ENCODE results near the gene PIEZO2. TPM values are rescaled to one million over a fixed set of nuclear protein-coding genes. Genes with fewer than 3 reads are reported as not detected.

The PIEZO2 gene
- total and polyA plus RNA-seq, 2 donors (not counting 1 experiment from before 2014, with no cell fraction given) = not detected

GRCh38 chr18:11167778-11168177, 18.4 kb upstream of the PIEZO2 start:
- no peaks in the 10 kb centered on the region for H3K9me3 Mint-ChIP-seq (ENCODE audit: insufficient read depth)
- no peak overlapping the region for H3K4me3 Mint-ChIP-seq
- TF ChIP-seq EZH2 (IDR thresholded peaks at IDR 0.05; ENCODE audit: borderline replicate concordance, insufficient read depth, low read depth, low read length, poor library complexity, severe bottlenecking) (no peak), CTCF (IDR thresholded peaks at IDR 0.05) (no peak)
- intact Hi-C loops (cut with micrococcal nuclease) = no loop called here
- Histone ChIP-seq H3K27ac (ENCODE audit: low read length in 2 of 2) (no peak overlapping the region), H2AFZ (ENCODE audit: insufficient read depth, low read depth, low read length, poor library complexity, severe bottlenecking) (no peak overlapping the region), H3K9me3 (ENCODE audit: control extremely low read depth in 1 of 3, control insufficient read depth in 2 of 3, insufficient read depth in 1 of 3, low read length in 2 of 3) (no peaks in the 10 kb centered on the region), H3K4me1 (ENCODE audit: control insufficient read depth in 2 of 2, insufficient read depth in 2 of 2, low read length in 2 of 2) (no peaks in the 10 kb centered on the region), H3K79me2 (ENCODE audit: control insufficient read depth, insufficient read depth, low read length) (no peaks in the 10 kb centered on the region), H3K27me3 (replicated peaks in 1 of 4; ENCODE audit: control extremely low read depth in 1 of 4, control insufficient read depth in 3 of 4, insufficient read depth in 4 of 4, low read length in 3 of 4) (no peaks in the 10 kb centered on the region), H4K20me1 (ENCODE audit: control insufficient read depth, insufficient read depth, low read length, poor library complexity, severe bottlenecking) (no peaks in the 10 kb centered on the region), H3K4me2 (replicated peaks; ENCODE audit: low read depth, low read length, poor library complexity, severe bottlenecking) (no peak overlapping the region), H3K36me3 (replicated peaks in 1 of 2; ENCODE audit: control extremely low read depth in 1 of 2, control insufficient read depth in 1 of 2, extremely low read depth in 1 of 2, insufficient read depth in 2 of 2, low read length in 1 of 2) (no peaks in the 10 kb centered on the region), H3K9ac (ENCODE audit: low read length) (no peak overlapping the region), H3K4me3 (ENCODE audit: control extremely low read depth in 1 of 5, extremely low read depth in 1 of 5, insufficient read depth in 1 of 5, low read depth in 2 of 5, low read length in 4 of 5) (no peak overlapping the region)
- DNase-seq (no peak), ATAC-seq (ENCODE audit: low read depth) (no peak)
- no peak overlapping the region for H3K27ac Mint-ChIP-seq
- no CpG with 5 or more reads among the region's 1 CpG for WGBS (ENCODE audit: insufficient coverage)
- CTCF ChIA-PET = no interaction called here
- peaks cover 14% of the 10 kb centered on the region for H3K27me3 Mint-ChIP-seq
- H3K4me1 Mint-ChIP-seq = no peaks in the 10 kb centered on the region
- POLR2A ChIA-PET = no interaction called here

GRCh38 chr18:11165952-11166351, 16.6 kb upstream of the PIEZO2 start:
- Histone ChIP-seq H3K36me3 (replicated peaks in 1 of 2; ENCODE audit: control extremely low read depth in 1 of 2, control insufficient read depth in 1 of 2, extremely low read depth in 1 of 2, insufficient read depth in 2 of 2, low read length in 1 of 2) (no peaks in the 10 kb centered on the region), H2AFZ (ENCODE audit: insufficient read depth, low read depth, low read length, poor library complexity, severe bottlenecking) (no peak overlapping the region), H3K9me3 (ENCODE audit: control extremely low read depth in 1 of 3, control insufficient read depth in 2 of 3, insufficient read depth in 1 of 3, low read length in 2 of 3) (no peaks in the 10 kb centered on the region), H3K27me3 (replicated peaks in 1 of 4; ENCODE audit: control extremely low read depth in 1 of 4, control insufficient read depth in 3 of 4, insufficient read depth in 4 of 4, low read length in 3 of 4) (no peaks in the 10 kb centered on the region), H3K4me1 (ENCODE audit: control insufficient read depth in 2 of 2, insufficient read depth in 2 of 2, low read length in 2 of 2) (no peaks in the 10 kb centered on the region), H3K9ac (ENCODE audit: low read length) (no peak overlapping the region), H3K79me2 (ENCODE audit: control insufficient read depth, insufficient read depth, low read length) (no peaks in the 10 kb centered on the region), H4K20me1 (ENCODE audit: control insufficient read depth, insufficient read depth, low read length, poor library complexity, severe bottlenecking) (no peaks in the 10 kb centered on the region), H3K4me2 (replicated peaks; ENCODE audit: low read depth, low read length, poor library complexity, severe bottlenecking) (no peak overlapping the region), H3K27ac (ENCODE audit: low read length in 2 of 2) (no peak overlapping the region), H3K4me3 (ENCODE audit: control extremely low read depth in 1 of 5, extremely low read depth in 1 of 5, insufficient read depth in 1 of 5, low read depth in 2 of 5, low read length in 4 of 5) (no peak overlapping the region)
- TF ChIP-seq CTCF (IDR thresholded peaks at IDR 0.05) (no peak), EZH2 (IDR thresholded peaks at IDR 0.05; ENCODE audit: borderline replicate concordance, insufficient read depth, low read depth, low read length, poor library complexity, severe bottlenecking) (no peak)
- Mint-ChIP-seq H3K9me3 (ENCODE audit: insufficient read depth) (no peaks in the 10 kb centered on the region), H3K27ac (no peak overlapping the region), H3K4me1 (no peaks in the 10 kb centered on the region), H3K4me3 (no peak overlapping the region), H3K27me3 (peaks cover 14% of the 10 kb centered on the region)
- CTCF ChIA-PET = no interaction called here
- ATAC-seq (ENCODE audit: low read depth) (no peak), DNase-seq (no peak)
- WGBS (ENCODE audit: insufficient coverage) = no CpG with 5 or more reads among the region's 7 CpGs
- intact Hi-C loops (cut with micrococcal nuclease) = no loop called here
- POLR2A ChIA-PET = no interaction called here

All from B cell (primary cell).